Inferior parietal cortex (tissue), 1 donor: ENCODE measurements around the gene STRN4.

Experiments used
- DNase-seq: peaks from one replicate; pipeline ENCODE4 v3.0.0-alpha.2; 2016; ENCODE audit errors: extremely low spot score

STRN4 gene

DNA sequence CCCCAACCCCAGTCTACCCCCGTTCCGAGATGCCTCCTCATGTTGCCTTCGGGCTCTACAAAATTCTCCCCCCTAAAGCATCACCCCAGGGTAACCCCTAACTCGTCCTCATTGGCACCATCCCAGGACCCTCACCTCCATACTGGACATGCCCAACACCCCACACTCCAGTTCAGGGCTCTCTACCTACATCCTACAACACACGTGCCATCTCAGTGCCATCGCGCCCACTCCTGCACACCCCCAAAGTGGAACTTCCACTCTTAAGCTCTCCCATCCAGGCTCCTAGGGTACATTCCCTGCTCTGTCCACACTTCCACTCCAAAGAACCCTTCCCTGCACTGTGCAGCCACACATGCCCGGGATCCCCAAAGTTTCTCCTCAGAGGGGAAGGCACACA is 1.2 kb downstream of the STRN4 start:
- DNase-seq = no peak

DNA sequence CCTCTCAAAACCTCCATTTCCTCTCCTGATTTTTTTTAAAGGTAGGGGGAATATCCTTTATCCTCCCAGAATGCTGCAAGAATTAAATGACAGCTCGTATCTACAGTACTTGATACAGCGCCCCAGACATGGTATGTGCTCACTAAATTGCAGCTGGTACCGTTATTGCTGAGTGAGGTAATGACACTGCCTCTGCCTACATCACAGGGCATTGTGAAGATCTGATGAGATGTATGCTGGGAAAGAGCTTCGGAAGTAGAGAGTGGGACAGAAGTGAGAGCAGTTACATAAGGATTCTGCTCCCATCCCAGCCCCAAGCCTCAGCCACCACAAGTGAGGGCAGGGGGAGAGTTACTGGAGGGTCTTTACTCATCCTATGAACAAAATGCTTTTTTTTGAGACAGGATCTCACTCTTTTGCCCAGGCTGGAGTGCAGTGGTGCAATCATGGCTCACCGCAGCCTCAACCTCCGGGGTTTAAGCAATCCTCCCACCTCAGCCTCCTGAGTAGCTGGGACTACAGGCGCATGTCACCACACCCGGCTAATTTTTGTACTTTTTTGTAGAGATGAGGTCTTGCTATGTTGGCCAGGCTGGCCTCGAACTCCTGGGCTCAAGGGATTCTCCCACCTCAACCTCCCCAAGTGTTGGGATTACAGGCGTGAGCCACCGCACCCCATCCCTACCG is 2.1 kb downstream of the STRN4 start:
- DNase-seq = no peak

GRCh38 chr19:46742926-46743480 is 3.2 kb downstream of the STRN4 start:
- no peak for DNase-seq

DNA sequence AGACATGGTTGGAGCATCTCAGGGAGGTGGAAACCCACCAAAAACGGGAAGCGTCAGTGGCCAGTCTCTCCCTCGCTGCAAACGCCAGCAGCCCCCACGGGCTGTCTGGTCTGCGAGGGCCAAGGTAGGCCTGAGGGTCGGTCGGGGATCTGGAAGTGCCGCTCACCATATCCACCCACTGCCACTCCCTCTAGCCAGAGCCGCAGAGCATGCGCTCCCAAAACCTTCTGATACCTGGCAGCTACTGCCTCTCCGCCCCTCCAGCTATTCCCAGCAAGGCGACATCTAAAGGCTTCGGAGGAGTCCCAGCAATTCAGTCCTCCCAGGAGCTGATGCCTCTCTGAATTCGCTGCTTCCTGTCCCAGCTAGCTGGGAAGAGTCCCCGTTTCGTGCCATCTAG is 4.8 kb downstream of the STRN4 start:
- DNase-seq = no peak

DNA sequence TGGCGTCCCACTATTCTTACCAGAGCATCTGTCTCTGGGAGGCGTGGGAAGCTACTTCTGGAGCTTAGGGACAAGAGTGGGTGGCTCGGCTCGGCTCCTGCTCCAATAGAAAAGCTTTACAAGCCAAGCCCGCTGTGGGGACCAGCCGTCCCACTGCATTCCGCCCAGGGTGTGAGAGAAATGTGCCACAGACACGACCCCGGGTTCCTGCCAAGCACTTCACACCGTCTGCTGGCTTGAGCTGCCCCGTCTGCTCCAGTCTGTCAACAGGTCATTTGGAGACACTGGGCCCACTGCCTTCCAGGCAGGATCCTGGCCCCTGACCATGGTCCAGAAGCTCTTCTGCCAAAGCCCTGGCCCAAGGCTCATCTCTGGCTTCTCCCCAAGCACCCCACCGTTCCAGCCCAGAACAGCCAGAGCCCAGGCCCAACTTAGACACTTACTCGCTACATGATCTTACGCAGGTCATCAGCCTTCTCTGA is 6.9 kb downstream of the STRN4 start:
- no peak for DNase-seq

DNA sequence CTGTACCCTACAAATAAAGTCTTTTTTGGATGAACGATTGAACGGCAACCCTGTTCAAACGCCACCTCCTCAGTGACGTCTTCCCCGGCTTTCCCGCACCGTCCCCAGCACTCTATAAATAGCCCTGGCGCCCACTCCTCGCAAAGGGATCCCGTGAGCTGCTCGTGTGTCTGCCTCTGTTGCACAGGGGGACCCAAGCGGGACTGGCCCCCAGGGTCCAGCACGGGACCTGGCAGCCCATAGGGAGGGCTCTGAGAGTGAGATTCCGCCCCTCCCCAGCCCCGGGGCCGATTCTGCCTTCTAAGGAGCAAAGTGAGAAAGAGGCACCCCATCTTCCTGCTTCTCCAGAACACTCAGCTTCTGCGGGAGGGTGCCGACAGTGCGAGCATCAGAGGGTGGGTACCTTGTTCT is 8.5 kb downstream of the STRN4 start:
- DNase-seq = no peak

- DNase-seq = no peak
Measured at GRCh38 chr19:46737298-46737654, 9.0 kb downstream of the STRN4 start.

- DNase-seq = no peak
Measured at GRCh38 chr19:46736531-46737297, 9.5 kb downstream of the STRN4 start.

DNA sequence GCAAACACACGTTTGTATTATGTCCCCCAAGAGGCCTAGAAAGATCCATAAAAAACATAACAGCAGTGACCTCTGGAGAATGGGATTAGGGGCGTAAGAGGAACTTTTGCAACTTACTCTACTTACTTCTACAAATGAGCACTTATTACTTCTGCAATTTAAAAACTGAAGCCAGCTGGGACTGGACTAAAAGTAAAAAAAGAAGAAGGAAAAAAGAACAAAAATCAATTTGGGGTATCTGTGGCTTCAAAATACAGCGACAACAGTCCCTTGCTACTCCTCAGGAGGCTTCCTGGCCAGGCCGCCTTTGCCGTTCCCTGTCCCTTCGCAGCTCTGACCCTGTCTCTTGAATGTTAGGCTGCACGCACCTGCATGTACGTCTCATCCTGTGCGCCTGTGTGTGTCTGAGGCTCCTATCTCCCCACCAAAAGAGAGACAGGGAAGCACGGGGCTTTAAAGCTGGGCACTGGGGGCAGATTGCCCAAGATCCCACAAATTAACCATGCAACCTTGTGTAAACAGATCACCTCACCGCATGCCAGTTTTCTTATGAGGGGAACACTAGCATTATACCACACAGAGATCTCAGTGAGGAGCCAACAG is 12.5 kb downstream of the STRN4 start:
- DNase-seq = no peak

GRCh38 chr19:46732966-46733689 is 13.1 kb downstream of the STRN4 start:
- no peak for DNase-seq

DNA sequence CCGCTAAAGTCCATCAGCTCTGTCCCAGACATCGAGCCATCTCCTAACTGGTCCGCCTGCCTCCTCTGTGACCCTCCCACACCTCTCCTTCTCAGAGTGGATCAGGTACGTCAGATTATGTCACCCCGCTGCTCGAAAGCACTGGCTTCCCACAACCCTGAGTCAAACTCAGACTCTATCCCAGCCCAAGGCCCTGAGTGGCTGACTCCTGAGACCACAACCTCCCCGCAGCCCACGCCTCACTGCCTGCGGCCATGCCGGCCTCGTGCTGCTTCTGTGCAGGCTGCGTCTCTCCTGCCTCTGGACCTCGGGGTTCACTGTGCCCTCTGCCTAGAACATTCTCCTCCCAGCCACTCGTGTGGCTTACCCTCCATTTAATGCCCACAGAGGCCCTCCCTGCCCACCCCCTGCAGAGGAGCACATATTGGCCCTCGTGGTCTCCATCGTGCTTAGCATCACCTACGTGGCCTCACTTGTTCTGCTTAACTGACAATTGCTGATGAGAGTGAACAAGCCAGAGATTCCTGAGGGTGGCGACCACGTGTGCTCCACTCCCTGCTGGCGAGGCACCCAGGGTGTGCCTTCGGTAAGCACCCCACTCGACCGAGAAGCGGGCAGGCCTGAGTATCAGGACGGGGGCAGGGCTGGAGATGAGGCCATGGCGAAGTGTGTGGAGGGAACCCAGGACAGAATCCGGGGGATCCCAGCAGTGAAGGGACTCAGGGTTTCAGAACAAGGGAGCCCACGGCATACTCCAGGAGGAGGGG is 13.9 kb downstream of the STRN4 start:
- DNase-seq = no peak

GRCh38 chr19:46731584-46731983 is 14.7 kb downstream of the STRN4 start:
- DNase-seq = no peak

DNA sequence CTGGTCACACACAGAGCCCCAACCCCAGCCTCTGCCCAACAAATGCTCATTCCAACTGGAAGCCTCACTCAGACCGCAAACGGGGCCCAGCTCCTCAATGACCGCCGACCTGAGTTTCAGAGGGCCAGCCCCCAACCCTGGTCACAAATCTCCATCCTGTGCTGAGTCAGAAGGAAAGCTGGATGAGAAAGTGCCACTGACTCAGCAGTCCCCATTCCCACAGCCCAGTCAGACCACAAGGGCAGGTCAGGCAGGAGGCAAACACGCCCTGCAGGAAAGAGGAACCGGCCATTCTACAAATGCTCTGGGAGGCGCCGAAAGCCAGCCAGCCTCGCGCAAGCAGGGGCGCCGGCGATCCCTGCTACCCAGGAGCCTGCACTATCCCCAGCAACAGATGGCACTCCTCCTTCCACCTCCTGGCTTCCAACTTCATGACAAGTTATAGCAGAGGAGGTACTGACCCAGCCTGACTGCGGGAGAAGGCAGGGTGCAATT is 15.2 kb downstream of the STRN4 start:
- DNase-seq = no peak

DNA sequence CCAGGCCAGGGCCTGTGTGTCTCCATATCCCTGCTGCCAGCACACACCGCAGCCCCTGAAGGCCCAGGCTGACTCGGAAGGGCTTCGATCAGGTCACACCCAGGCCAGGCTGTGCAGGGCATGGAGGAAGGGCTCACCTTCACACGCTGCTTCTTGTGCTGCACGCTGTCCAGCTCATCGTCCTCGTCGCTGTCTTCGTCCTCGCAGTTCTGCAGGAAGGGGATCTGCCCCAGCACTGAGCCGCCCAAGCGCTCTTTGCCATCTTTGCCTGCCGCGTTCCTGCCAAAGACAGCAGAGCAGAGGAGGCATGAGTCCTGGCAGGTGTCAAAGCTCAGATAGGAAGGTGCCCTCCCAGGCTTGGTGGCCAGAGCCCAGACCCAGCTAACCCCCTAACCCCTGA is 15.7 kb downstream of the STRN4 start:
- DNase-seq = no peak

DNA sequence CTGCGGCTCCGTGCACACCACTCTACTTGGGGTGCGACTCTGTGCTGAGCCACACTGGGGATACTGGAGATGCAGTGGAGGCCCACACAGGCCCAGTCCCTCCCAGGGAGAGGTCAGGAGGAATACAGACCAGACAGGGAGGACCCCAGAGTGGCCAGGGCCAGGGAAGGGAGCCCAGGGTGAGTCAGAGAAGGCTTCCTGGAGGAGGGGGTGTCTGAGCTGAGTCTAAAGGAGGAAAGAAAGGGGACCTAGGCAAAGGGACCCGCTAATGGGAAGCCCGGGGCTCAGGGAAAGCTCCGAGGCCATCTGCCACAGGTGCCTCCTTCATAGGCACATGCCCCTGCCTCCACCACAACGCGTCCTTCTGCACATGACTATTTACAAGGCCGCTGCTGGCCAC is 16.1 kb downstream of the STRN4 start:
- no peak for DNase-seq

DNA sequence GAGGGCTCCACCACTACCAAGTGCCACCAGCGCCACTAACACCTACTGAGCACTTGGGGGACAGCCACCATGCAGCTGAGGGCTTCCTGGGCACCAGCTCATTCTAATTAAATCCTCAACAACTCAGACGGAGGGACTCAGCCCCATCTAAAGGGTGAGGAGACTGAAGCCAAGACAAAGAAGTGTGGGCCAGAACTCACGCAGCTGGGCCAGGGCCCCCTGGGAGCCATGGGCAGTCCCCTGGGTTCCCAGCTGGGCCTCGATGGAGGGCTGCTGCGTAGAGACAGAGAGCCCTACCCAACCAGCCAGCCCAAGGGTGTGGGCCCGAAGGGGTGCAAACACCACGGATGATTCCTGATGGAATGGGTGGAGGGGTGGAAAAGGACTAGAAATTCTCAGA is 16.6 kb downstream of the STRN4 start:
- DNase-seq = no peak

- DNase-seq = no peak
Measured at GRCh38 chr19:46728693-46729339, 17.4 kb downstream of the STRN4 start.

- no peak for DNase-seq
Measured at GRCh38 chr19:46728208-46728607, 18.0 kb downstream of the STRN4 start.

GRCh38 chr19:46727757-46728156 is 18.5 kb downstream of the STRN4 start:
- no peak for DNase-seq

DNA sequence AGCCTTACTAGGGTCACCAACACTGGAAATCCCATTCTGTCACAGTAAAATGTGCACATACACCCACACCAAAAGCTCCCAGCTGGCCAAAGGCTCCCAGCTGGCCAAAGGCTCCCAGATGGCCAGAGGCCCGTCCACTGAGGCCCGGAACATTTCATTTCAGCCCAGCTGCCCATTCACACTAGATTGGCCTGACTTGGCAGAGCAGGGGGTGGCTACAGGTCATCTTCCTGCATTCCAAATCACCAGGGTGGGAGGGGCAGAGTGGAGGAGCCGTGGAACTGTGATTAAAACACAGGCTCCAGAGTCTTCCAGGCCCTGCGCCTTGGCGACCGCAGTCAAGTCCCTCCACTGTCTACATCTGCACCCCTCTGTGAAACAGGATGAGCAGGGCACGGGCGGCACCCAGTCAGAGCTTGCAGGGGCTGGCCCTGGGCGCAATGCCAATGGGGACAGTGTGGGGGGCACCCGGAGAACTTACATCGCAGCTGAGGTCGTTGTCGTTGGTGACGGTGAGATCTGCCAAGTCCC is 19.2 kb downstream of the STRN4 start:
- DNase-seq = no peak
